HG03432 (cell line): Measurements from ENCODE around the gene WDR7.

Source experiments
- ATAC-seq: cut with Tn5 transposase; IDR thresholded peaks from one replicate; pipeline ENCODE4 v1.9.1; 2021; ENCODE audit warnings: mild to moderate bottlenecking, moderate library complexity; ENCODE audit not compliant: unreplicated experiment

WDR7 gene

GRCh38 chr18:57063601-57064103, 412.5 kb downstream of the WDR7 start:
- ATAC-seq, result no peak

- no peak for ATAC-seq
Measured at GRCh38 chr18:57073501-57074187, 422.5 kb downstream of the WDR7 start.

- ATAC-seq, result no peak
Measured at GRCh38 chr18:57075716-57076400, 424.7 kb downstream of the WDR7 start.

GRCh38 chr18:57077005-57077765, 426.0 kb downstream of the WDR7 start:
- ATAC-seq, result no peak

GRCh38 chr18:57077786-57078552, 426.8 kb downstream of the WDR7 start:
- ATAC-seq, result peak; percentile 93

- no peak for ATAC-seq
Measured at GRCh38 chr18:57078614-57079013, 427.5 kb downstream of the WDR7 start.

GRCh38 chr18:57080479-57080878, 429.3 kb downstream of the WDR7 start:
- no peak for ATAC-seq

- ATAC-seq, result no peak
Measured at GRCh38 chr18:57081899-57082298, 430.7 kb downstream of the WDR7 start.

GRCh38 chr18:57083485-57083884, 432.3 kb downstream of the WDR7 start:
- ATAC-seq, result no peak

- peak; percentile 74 for ATAC-seq
Measured at GRCh38 chr18:57084331-57085271, 433.4 kb downstream of the WDR7 start.

GRCh38 chr18:57085371-57085770, 434.2 kb downstream of the WDR7 start:
- no peak for ATAC-seq

- ATAC-seq, result no peak
Measured at GRCh38 chr18:57086163-57086562, 435.0 kb downstream of the WDR7 start.
